ENCODE results near the gene ANXA6.

The ANXA6 gene

GRCh38 chr5:151125421-151125820 lies 32.2 kb downstream of the ANXA6 start:
- no peak for TF ChIP-seq CTCF (IDR thresholded peaks at IDR 0.05; ENCODE audit: low read depth, low read length)
- H3K4me3 ChIP-seq (ENCODE audit: low read depth, low read length), result no peak overlapping the region
- no peak for DNase-seq (ENCODE audit: low read depth, low spot score)
- in situ Hi-C loops (cut with HindIII; ENCODE audit: low sequenced_read_pairs), result no loop called here

- in situ Hi-C loops (cut with HindIII; ENCODE audit: low sequenced_read_pairs), result no loop called here
- DNase-seq (ENCODE audit: low read depth, low spot score), result peak; percentile 32
- H3K4me3 ChIP-seq (ENCODE audit: low read depth, low read length), result no peak overlapping the region
- TF ChIP-seq CTCF (IDR thresholded peaks at IDR 0.05; ENCODE audit: low read depth, low read length), result no peak
Observed at GRCh38 chr5:151123897-151124751, 33.5 kb downstream of the ANXA6 start.

- no peak for TF ChIP-seq CTCF (IDR thresholded peaks at IDR 0.05; ENCODE audit: low read depth, low read length)
- no peak overlapping the region for H3K4me3 ChIP-seq (ENCODE audit: low read depth, low read length)
- in situ Hi-C loops (cut with HindIII; ENCODE audit: low sequenced_read_pairs), result no loop called here
- DNase-seq (ENCODE audit: low read depth, low spot score), result no peak
Observed at GRCh38 chr5:151122828-151123227, 34.8 kb downstream of the ANXA6 start.

GRCh38 chr5:151121665-151122064 lies 35.9 kb downstream of the ANXA6 start:
- no peak for TF ChIP-seq CTCF (IDR thresholded peaks at IDR 0.05; ENCODE audit: low read depth, low read length)
- H3K4me3 ChIP-seq (ENCODE audit: low read depth, low read length), result no peak overlapping the region
- in situ Hi-C loops (cut with HindIII; ENCODE audit: low sequenced_read_pairs), result no loop called here
- DNase-seq (ENCODE audit: low read depth, low spot score), result no peak

- no peak for TF ChIP-seq CTCF (IDR thresholded peaks at IDR 0.05; ENCODE audit: low read depth, low read length)
- no peak for DNase-seq (ENCODE audit: low read depth, low spot score)
- in situ Hi-C loops (cut with HindIII; ENCODE audit: low sequenced_read_pairs), result no loop called here
- H3K4me3 ChIP-seq (ENCODE audit: low read depth, low read length), result no peak overlapping the region
Observed at GRCh38 chr5:151121095-151121494, 36.5 kb downstream of the ANXA6 start.

GRCh38 chr5:151118913-151119575 lies 38.5 kb downstream of the ANXA6 start:
- in situ Hi-C loops (cut with HindIII; ENCODE audit: low sequenced_read_pairs), result no loop called here
- no peak for DNase-seq (ENCODE audit: low read depth, low spot score)
- TF ChIP-seq CTCF (IDR thresholded peaks at IDR 0.05; ENCODE audit: low read depth, low read length), result no peak
- H3K4me3 ChIP-seq (ENCODE audit: low read depth, low read length), result no peak overlapping the region
